GM21381 (cell line): ENCODE results near the gene SLC1A7.

ENCODE experiments used
- ATAC-seq: cut with Tn5 transposase; IDR thresholded peaks from one replicate; pipeline ENCODE4 v1.9.1; 2021; ENCODE audit warnings: mild to moderate bottlenecking, moderate library complexity; ENCODE audit not compliant: unreplicated experiment

Gene SLC1A7

DNA sequence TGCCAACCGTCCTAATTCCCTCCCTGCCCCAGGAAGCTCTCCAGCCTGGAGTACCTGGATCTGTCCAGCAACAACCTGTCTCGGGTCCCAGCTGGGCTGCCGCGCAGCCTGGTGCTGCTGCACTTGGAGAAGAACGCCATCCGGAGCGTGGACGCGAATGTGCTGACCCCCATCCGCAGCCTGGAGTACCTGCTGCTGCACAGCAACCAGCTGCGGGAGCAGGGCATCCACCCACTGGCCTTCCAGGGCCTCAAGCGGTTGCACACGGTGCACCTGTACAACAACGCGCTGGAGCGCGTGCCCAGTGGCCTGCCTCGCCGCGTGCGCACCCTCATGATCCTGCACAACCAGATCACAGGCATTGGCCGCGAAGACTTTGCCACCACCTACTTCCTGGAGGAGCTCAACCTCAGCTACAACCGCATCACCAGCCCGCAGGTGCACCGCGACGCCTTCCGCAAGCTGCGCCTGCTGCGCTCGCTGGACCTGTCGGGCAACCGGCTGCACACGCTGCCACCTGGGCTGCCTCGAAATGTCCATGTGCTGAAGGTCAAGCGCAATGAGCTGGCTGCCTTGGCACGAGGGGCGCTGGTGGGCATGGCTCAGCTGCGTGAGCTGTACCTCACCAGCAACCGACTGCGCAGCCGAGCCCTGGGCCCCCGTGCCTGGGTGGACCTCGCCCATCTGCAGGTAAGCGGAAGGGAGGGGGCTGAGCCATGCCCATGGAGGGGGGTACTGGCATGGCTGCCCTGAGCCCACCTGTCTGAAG is 63.9 kb downstream of the SLC1A7 start:
- no peak for ATAC-seq

DNA sequence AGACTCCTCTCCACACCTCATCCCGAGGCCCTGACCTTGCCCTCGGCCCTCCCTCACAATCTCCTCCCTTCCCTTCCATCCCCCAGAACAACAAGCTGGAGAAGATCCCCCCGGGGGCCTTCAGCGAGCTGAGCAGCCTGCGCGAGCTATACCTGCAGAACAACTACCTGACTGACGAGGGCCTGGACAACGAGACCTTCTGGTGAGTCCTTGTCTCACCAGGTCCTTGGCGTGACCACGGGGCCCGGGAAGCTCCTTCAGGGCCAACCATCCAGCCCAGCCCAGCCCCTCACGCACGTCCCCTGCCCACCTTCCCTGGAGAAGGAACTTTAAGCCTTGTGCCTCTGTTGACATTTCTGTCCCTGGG is 64.9 kb downstream of the SLC1A7 start:
- ATAC-seq, result no peak

DNA sequence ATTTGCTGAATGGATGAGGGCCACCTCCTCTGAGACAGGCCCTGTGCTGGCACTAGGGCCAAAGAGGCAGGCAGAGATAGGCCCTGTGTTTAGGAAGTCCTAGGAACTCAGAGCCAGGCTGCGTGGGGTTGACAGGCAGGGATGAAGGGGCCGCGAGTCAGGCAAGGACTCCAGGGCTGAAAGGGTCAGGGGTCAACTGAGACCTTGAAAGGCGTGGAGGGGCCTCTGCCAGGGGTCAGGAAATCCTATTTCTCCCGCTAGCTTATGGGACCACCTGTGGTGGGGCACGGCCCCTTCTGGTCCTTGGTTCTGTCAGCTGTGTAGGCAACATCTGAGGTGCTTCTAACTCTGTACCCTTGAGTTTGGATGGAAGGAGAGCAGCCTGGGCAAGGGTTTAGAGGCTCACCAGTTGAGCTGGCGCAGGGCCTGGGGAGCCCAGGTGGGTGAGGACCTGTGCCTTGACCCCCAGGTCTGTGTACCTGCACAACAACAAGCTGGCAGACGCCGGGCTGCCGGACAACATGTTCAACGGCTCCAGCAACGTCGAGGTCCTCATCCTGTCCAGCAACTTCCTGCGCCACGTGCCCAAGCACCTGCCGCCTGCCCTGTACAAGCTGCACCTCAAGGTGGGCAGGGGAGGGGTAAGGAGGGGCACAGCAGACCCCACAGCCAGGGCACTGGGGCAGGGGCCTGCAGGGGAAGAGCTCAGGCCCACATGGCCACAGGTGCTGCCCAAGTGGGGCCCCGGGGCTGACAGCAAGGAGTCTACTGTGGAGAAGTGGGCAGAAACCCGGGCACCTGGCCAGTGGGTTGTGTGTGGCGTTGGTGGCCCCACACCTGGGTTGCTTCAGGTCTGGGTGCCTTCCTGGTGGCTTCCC is 65.5 kb downstream of the SLC1A7 start:
- ATAC-seq, result no peak

DNA sequence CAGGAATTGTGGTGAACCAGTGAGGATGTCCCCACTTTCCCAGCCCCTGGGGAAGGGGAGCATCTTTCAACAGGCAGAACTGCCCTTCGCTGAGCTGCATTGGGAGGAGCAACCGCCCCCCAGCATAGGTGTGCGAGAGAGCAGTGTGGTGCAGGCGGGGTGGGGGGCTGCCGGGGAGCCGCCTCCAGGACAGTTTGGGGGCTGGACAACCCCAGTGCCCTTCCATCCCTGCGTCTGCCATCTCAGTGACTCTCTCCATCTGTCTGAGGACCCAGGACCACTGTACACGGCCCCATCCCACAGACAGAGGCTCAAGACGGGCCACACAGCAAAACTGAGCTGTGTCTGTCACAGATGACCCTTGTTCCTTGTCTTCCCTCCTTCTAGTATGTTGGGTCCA is 66.3 kb downstream of the SLC1A7 start:
- no peak for ATAC-seq

DNA sequence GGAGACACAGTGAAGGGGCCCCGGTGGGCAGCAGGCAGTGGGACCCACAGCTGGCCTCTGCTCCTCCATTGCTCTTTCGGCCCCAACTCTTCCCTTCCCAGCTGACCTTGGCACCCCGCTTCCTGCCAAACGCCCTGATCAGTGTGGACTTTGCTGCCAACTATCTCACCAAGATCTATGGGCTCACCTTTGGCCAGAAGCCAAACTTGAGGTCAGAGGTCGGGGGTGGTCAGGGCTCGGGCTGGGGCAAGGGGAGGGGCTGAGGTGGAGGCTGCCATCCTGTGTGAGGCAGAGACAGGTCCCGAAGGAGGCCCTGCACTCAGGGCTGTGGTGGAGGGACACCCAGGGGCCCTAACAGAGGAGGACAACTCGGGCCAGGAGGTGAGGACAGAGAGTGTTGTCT is 66.7 kb downstream of the SLC1A7 start:
- ATAC-seq, result no peak

DNA sequence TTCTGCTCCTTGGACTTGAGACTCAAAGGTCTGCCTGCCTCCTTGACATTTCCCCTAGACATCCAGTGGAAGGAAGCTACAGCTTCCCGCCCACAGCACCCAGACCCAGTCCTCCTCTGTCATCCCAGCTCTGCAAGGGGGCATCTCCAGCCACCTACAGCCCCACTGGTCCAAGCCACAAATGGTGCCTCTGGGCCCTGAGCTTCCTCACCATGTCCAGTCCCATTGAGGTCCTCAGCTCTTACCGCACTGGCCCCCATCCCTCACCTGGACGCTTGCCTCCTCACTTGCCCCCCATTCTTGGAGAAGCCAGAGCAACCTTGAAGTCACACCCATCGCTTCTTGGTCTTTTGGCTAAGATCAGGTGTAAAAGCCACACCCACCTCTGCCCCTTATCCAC is 67.2 kb downstream of the SLC1A7 start:
- ATAC-seq, result no peak

DNA sequence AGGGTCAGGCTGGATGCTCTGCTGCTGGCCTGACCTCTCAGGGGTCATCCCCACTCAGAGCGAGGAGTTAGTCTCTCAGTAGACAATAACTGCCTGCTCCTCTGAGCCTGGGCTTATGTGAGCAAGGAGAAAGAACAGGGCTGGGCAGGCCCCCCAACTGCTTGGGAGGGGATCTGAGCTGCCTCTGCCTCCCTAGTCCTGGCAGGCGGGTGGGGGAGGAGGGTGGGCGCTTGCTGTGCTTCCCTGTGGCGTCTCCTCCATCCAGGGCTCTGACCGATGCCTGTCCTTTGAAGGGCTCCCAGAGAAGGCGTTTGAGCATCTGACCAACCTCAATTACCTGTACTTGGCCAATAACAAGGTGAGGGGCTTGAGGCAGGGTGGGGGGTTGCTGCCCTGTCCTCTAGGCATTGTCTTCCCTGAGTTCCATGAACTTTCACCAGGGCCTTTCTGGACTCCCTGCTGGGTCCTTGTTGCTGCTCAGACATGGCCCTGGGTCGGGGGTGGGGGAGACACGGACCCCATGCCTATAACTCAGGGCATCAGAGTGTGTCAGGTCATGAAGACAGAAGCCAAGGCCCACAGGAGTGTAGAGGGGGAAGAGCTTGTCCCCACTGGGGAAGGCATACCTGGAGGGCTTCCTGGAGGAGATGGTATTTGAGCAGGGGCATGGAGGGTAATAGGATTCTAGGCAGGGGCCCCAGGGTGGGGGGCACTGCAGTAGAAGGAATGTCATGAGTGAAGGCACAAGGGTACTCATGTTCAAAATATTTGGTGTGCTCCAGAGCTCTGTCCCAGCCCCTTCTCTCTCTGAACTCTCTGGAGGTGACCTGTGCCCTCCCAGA is 67.9 kb downstream of the SLC1A7 start:
- ATAC-seq, result no peak

DNA sequence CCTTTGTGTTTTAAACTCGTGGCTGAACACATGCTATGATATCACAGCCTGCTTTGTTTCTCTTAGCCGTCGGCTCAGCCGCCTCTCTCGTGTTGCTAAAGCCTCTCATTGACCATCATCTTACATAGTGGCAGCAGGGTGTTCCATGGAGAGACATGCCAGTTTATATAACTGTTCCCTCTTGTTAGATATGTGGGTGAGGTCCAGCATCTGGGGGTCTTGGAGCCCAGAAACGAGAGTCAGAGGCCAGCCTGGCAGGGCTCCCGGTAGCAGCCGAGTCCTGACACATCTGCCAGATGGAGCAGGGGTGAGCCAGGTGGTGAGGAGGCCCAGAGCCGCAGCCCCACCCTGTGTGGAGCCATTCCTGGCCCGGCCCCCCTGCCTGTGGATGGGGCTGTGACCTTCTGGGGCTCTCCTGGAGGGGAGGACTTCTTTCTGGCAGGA is 68.5 kb downstream of the SLC1A7 start:
- no peak for ATAC-seq

DNA sequence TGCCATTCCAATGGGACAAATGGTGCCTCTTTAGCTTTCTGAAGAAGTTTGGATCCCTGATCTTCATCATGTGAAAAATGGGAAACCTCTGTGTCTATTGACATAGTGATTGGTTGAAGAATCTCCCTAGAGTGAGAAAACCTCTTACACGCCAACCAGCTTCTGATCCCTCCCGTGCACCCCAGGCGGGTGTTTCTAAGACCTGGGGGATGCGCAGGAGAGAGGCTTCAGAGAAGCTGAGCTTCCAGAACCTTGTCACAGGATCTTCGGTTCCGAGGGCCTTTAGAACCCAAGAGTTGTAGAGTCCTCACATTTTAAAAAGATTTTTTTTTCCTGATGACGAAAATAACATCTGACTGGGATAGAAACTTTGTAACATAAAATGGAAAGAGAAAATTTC is 69.2 kb downstream of the SLC1A7 start:
- ATAC-seq, result no peak

DNA sequence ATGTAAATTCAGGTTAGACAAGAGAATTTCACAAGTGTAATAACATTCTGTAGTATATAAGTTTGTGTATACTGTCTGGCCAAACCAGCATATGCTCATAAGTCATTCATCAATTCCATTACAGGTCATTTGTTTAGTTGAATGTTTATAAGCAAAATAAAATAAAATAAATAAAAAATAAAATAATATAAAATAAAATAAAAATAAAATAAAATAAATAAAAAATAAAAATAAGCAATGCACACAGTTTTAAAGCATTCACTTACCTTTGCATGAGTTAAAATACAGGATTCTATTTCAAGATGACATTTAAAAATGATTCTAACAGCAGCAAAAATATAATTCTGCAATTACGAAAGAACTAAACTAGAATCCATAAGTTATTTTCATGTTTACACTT is 70.5 kb downstream of the SLC1A7 start:
- no peak for ATAC-seq

DNA sequence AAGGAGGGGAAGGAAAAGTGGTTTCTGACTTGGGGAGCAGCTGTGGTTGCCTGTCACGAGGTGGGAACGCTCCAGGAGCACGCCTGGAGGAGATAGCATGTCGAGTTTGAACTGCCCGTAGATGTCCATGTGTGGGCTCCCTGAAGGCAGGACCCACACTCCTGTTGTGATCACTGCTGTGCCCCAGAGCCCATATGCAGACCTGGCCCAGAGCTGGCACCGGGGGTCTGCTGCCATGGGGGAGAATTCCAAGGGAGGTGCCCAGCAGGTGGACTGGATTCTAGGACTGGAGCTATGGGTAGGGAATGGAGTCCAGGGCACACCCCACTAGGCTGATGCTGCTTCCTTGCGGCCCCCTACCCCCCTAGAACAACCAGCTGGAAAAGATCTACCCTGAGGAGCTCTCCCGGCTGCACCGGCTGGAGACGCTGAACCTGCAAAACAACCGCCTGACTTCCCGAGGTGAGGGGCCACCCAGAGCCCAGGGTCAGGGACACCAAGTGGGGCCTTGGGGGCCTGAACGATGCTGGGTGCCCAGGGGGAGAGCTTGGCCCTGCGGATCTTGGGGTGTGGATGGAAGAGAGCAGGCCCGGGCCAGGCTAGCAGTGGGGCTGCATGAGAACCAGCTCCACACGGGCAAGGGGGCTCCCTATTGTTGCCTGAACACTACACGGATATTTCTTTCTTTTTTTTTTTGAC is 71.1 kb downstream of the SLC1A7 start:
- ATAC-seq, result no peak

DNA sequence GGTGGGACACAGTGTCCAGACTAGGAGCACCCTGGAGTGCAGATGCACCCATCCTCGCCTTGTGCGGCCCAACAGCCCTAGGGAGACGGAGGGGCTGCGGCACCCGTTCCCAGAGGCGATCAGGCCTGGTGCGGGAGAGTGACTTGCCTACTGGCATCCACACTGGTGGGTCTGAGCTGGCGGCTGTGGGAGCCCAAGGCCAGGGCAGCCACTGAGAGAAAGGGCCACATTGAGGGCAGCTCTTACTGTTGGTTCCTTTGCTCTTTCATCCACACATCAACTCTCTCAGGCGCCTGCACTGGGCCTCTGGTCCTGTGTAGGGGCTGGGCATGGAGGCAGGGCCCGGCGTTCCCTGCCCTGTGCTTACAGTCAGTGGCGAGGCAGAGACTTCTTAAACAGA is 71.8 kb downstream of the SLC1A7 start:
- ATAC-seq, result no peak

DNA sequence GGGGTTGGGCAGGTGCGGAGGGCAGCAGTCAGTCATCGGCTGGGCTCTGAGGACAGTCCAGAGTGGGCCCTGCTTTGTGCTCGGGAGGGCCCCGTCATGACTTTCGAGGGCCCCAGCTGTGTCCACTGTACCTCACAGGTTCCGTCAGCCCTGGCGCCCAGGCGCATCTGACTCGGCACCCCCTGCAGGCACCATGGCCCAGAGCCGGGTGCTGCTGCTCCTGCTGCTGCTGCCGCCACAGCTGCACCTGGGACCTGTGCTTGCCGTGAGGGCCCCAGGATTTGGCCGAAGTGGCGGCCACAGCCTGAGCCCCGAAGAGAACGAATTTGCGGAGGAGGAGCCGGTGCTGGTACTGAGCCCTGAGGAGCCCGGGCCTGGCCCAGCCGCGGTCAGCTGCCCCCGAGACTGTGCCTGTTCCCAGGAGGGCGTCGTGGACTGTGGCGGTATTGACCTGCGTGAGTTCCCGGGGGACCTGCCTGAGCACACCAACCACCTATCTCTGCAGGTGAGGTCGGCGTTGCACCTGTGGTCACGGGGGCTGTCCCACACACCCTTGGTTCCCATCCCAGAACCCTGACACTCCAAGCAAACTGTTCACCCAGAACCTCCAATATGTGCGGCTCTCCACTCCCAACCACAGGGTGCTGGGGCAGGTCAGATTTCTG is 72.6 kb downstream of the SLC1A7 start:
- ATAC-seq, result no peak

DNA sequence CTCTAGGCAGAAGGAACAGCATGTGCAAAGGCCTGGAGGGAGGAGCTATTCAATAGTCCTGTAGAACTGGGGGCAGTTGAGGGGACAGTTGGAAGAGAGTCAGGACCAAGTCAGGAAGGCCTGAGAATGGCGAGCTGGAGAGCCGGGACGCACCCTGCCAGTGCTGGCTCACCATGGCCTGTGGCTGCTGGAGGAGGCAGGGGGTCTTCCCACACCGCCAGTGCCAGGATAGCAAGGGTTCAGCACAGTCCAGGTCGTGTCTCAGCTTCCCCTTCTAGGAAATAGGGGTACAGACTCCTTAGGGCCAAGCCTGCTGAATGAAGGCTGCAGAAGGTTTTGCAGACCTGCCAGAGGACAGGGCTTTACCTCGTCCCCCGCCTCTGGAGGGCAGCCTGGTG is 73.2 kb downstream of the SLC1A7 start:
- no peak for ATAC-seq

DNA sequence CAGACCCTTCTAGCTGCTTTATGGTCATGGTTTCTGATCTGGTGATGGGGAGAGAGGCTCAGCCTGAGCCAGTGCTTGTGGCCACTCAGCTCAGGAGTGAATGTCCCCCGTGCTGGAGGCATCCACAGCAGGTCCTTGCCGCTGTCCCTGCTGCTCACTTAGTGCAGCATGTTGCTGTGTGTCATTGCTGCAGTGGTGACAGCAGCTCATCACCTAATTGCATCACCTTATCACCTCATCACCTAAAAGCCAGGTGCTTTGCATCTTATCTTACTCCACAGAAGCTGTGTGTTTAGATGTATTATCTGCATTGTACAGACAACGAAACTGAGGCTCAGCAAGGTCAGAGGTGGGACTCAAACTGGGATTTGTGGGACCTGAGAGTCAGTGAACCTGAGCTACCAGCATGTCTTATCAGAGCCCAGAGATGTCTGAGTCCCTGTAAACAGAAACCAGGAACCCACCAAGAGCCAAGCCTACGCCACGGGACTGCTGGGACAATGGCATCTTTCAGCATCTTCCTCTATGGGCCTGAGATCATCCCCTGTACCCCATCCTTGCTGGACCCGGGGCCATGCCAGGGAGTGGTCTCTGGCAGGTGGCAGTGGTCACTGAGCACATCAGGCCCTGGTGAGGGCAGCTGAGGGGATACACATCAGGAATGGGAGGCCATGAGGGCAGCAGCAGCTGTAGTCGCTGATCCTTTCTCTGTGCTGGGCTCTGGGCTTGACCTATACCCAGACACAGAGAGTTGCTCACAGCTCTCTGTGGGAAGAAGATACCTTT is 73.9 kb downstream of the SLC1A7 start:
- ATAC-seq, result no peak

DNA sequence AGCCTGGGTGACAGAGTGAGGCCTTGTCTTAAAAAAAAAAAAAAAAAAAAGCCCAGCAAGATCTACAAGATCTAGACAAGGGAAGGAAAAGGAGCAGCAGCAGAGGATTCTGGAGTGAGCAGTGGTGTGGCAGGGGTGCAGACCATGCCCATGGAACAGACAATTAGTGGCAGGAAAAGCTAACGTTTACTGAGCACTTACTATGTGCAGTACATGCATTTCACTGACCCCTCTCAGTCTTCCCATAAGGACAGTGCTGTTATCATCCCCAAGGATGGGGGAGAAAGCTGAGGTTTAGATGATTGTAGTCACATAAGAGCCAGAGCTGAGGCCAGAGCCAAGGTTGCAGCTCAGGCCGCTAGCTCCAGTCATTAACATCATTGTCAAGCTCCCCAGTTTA is 74.6 kb downstream of the SLC1A7 start:
- ATAC-seq, result no peak

DNA sequence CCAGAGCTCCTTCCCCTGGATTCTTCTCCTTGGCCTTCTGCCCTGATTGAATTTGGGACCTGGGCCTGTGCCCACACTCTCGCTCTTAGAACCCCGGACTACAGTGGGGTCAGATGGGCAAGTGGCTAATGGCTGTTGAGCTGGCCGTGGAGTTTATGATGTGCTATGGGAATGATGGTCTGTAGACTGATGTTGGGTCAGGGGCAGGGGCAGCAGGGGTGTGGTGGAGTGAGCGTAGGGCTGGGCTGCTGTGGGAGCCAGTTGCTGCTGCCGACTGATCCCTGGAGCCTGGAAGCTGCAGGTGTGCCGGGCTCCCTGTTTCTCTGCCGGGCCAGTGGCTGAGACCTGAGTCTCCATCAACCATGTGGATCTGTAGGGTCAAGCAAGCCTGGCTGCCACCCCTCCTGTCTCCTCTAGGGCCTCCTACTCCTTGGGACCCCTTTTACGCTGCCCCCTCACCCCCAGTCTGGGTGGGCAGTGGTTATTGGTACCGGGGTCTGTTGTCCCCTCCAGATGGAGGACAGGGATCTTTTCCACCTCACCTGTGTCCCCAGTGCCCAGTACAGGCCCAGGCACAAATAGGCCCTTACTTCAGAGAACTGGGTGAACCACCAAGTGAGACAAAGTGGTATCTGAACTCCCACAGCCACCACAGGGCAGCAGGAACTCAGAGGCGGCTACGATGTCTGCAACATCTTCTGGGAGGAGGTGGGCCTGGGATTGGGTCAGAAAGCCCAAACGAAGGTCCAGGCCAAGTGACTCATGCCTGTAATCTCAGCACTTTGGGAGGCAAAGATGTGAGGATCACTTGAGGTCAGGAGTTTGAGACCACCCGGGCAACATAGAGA is 75.3 kb downstream of the SLC1A7 start:
- ATAC-seq, result no peak

DNA sequence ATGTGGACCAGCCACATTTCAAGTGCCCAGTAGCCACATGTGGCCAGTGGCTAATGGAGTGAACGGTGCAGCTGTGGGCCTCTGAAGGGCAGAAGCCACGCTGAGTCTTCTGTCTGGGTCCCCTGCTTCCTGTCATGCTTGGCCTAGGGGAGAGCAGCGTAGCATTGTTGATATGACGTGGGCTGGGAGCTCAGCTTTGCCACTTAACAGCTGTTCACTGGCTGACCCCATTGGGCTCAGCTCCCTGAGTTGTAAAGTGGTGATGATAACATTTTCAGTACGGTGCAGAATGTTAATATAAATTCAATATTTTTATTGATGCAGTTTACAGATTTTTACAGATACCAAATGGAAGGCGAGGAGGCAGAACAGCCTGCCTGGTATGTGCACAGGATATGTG is 76.0 kb downstream of the SLC1A7 start:
- ATAC-seq, result no peak

DNA sequence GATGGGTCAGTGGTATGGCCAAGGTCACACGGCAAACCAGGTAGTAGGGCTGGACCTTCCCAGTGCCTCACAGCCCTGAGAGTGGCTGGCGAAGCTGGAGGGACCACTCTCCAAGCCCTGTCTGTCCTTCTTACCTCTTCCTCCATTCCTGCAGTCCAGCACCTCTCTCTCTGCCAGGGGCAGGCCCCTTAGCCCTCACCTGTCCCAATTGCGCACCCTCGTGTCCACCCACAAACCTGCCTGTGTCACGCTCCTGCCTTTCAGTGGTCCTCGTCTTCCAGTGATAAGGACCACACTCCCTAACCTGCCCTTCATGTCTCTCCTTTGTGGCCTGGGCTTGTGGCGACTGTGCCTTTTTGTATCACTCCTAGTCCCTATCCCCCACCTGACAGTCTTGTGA is 77.0 kb downstream of the SLC1A7 start:
- no peak for ATAC-seq
